ENCODE data around the gene PRKAR2B. TPM values are rescaled to one million over a fixed set of nuclear protein-coding genes. Genes with fewer than 3 reads are reported as not detected.
A peak's percentile ranks its signal among the peaks of the same experiment; 100 is the strongest.

The PRKAR2B gene
- total and polyA plus RNA-seq, 5 experiments from 2014 or later = 0.62 to 0.75 (median 0.66) TPM

DNA sequence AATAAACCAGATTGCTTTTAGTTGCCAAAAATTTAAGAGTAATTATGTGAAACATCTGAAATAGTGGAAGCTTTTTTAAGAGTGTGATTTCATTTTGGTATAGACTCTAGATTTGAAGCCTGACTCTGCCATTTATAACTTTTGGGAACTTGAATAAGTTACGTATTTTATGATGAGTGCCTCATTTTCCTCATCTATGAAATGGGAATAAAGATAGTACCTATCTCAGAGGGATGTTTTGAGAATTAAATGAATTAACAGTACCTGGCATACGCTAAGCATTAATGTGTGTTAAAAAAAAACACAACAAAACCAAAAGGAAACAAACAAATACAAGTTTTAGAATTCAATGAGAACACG lies 12.9 kb downstream of the PRKAR2B start:
- peaks cover 0 to 2% (median 0%) of the 10 kb centered on the region in 9 donors for H3K9me3 Mint-ChIP-seq
- ATAC-seq (no peak), DNase-seq (no peak)
- no peaks in the 10 kb centered on the region for H3K4me1 Mint-ChIP-seq
- H3K27ac Mint-ChIP-seq = no peak overlapping the region
- POLR2A ChIA-PET = no interaction called here
- peaks cover 0 to 3% (median 0%) of the 10 kb centered on the region in 3 donors for H3K36me3 Mint-ChIP-seq
- H3K27me3 Mint-ChIP-seq = peaks cover 0 to 2% (median 0%) of the 10 kb centered on the region in 5 donors
- no peak overlapping the region for H3K4me3 Mint-ChIP-seq

GRCh38 chr7:107059468-107059867 lies 15.0 kb downstream of the PRKAR2B start:
- Mint-ChIP-seq H3K4me1 (no peaks in the 10 kb centered on the region), H3K27ac (no peak overlapping the region), H3K36me3 (peaks cover 0 to 3% (median 0%) of the 10 kb centered on the region in 3 donors), H3K9me3 (no peaks in the 10 kb centered on the region), H3K27me3 (peaks cover 0 to 2% (median 0%) of the 10 kb centered on the region in 5 donors), H3K4me3 (no peak overlapping the region)
- DNase-seq = no peak
- POLR2A ChIA-PET = no interaction called here
- no peak for ATAC-seq

GRCh38 chr7:107063245-107064120 lies 19.0 kb downstream of the PRKAR2B start:
- ATAC-seq = no peak
- Mint-ChIP-seq H3K4me3 (no peak overlapping the region), H3K27me3 (peaks cover 0 to 2% (median 0%) of the 10 kb centered on the region in 5 donors), H3K9me3 (no peaks in the 10 kb centered on the region), H3K4me1 (no peaks in the 10 kb centered on the region), H3K36me3 (peaks cover 0 to 2% (median 0%) of the 10 kb centered on the region in 3 donors), H3K27ac (no peak overlapping the region)
- no peak for DNase-seq
- POLR2A ChIA-PET = no interaction called here

DNA sequence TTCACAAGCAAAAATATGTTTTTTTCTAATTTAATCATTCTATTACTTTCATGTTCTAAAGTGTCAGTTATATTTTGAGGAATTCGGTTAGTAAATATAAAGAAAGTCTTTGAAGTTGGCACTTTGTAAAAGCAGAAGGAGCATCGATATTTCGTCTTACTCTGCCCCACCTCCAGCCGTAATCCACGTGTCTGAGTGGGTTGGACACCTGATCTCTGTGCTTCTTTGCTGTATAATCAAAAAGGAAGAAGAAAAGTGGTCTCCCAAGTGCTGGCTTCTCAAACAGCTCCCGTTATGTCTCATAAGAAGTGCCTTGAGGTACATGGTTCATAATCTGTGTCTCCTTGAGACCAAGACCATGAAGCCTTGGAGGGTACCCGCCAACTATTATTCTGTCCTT lies 19.8 kb downstream of the PRKAR2B start:
- Mint-ChIP-seq H3K27me3 (peaks cover 0 to 2% (median 0%) of the 10 kb centered on the region in 5 donors), H3K27ac (no peak overlapping the region), H3K4me3 (no peak overlapping the region), H3K4me1 (no peaks in the 10 kb centered on the region), H3K9me3 (no peaks in the 10 kb centered on the region), H3K36me3 (peaks cover 0 to 2% (median 0%) of the 10 kb centered on the region in 3 donors)
- POLR2A ChIA-PET = no interaction called here
- ATAC-seq (no peak), DNase-seq (no peak)

DNA sequence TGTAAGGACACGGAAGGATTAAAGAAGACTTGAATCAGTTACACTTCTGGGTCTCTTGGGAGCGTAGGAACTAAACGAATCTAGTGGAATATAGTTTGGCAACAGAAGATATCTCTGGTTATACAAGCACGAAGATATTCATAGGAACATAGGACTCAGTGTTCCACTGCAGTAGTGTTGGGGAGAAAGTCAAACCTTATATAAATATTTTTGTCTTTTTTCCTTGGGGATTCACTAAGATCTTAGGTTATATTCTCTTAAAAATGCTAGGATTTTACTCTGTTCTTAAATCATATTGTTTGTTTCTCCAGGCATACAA lies 21.4 kb downstream of the PRKAR2B start:
- Mint-ChIP-seq H3K4me1 (no peaks in the 10 kb centered on the region), H3K27me3 (no peaks in the 10 kb centered on the region), H3K4me3 (peak overlapping the region in 1 of 10 donors; percentile 16), H3K36me3 (peaks cover 0 to 2% (median 0%) of the 10 kb centered on the region in 3 donors), H3K9me3 (no peaks in the 10 kb centered on the region), H3K27ac (no peak overlapping the region)
- ATAC-seq (no peak), DNase-seq (no peak)
- POLR2A ChIA-PET = no interaction called here

- POLR2A ChIA-PET = no interaction called here
- no peak for DNase-seq
- no peak overlapping the region for H3K4me3 Mint-ChIP-seq
- no peaks in the 10 kb centered on the region for H3K4me1 Mint-ChIP-seq
- H3K36me3 Mint-ChIP-seq = no peaks in the 10 kb centered on the region
- no peak overlapping the region for H3K27ac Mint-ChIP-seq
- ATAC-seq = no peak
- H3K9me3 Mint-ChIP-seq = no peaks in the 10 kb centered on the region
- H3K27me3 Mint-ChIP-seq = no peaks in the 10 kb centered on the region
Measured at GRCh38 chr7:107068156-107068555, 23.7 kb downstream of the PRKAR2B start.

DNA sequence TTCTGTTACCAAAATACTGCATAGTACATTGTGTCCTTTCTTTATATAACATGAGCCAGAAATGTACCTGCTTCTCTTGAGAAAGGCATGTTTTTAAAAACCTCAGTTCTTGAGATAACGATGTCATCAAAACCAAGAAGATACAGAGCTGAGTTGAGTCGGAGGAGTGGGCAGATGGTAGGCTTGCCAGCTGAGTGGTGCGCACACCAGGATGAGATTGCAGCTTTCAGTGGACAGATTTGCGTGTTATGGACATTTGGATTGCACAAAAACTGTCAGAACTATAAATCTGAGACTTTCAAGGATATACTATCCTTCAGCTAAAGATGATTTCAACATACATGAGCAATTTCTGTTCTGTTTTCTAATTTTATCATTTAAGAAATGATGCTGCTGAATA lies 25.0 kb downstream of the PRKAR2B start:
- H3K27ac Mint-ChIP-seq = no peak overlapping the region
- DNase-seq = no peak
- H3K9me3 Mint-ChIP-seq = no peaks in the 10 kb centered on the region
- H3K27me3 Mint-ChIP-seq = no peaks in the 10 kb centered on the region
- no peak overlapping the region for H3K4me3 Mint-ChIP-seq
- H3K36me3 Mint-ChIP-seq = no peaks in the 10 kb centered on the region
- no peak for ATAC-seq
- H3K4me1 Mint-ChIP-seq = no peaks in the 10 kb centered on the region
- POLR2A ChIA-PET = no interaction called here

DNA sequence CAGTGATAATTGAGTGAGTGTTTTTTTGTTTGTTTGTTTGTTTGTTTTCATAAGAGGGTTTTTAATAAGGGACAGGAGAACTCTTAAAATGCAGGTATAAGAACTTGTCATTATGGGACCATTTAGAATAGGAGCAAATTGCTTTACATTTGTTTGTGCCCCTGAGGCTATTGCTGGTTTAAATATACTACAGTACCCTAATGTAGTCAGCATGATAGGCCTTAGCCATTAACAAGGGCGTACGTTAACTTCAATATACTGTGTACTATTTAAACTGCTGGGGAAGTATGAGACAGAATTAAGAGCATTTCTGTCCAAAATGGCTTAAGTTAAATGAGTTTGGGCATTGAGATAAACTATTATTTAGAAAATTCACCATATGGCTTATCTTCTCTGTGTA lies 26.2 kb downstream of the PRKAR2B start:
- POLR2A ChIA-PET = no interaction called here
- ATAC-seq (no peak), DNase-seq (no peak)
- Mint-ChIP-seq H3K4me3 (no peak overlapping the region), H3K9me3 (no peaks in the 10 kb centered on the region), H3K27ac (no peak overlapping the region), H3K36me3 (no peaks in the 10 kb centered on the region), H3K4me1 (no peaks in the 10 kb centered on the region), H3K27me3 (no peaks in the 10 kb centered on the region)

GRCh38 chr7:107071129-107071528 lies 26.6 kb downstream of the PRKAR2B start:
- Mint-ChIP-seq H3K4me3 (no peak overlapping the region), H3K4me1 (no peaks in the 10 kb centered on the region), H3K27me3 (peaks cover 0 to 1% (median 0%) of the 10 kb centered on the region in 5 donors), H3K27ac (no peak overlapping the region), H3K36me3 (no peaks in the 10 kb centered on the region), H3K9me3 (no peaks in the 10 kb centered on the region)
- ATAC-seq (no peak), DNase-seq (no peak)
- POLR2A ChIA-PET = no interaction called here

- ATAC-seq (no peak), DNase-seq (no peak)
- no peaks in the 10 kb centered on the region for H3K36me3 Mint-ChIP-seq
- H3K4me3 Mint-ChIP-seq = no peak overlapping the region
- H3K9me3 Mint-ChIP-seq = no peaks in the 10 kb centered on the region
- H3K4me1 Mint-ChIP-seq = no peaks in the 10 kb centered on the region
- POLR2A ChIA-PET = no interaction called here
- H3K27me3 Mint-ChIP-seq = peaks cover 0 to 1% (median 0%) of the 10 kb centered on the region in 5 donors
- H3K27ac Mint-ChIP-seq = no peak overlapping the region
Measured at GRCh38 chr7:107072133-107072532, 27.6 kb downstream of the PRKAR2B start.

DNA sequence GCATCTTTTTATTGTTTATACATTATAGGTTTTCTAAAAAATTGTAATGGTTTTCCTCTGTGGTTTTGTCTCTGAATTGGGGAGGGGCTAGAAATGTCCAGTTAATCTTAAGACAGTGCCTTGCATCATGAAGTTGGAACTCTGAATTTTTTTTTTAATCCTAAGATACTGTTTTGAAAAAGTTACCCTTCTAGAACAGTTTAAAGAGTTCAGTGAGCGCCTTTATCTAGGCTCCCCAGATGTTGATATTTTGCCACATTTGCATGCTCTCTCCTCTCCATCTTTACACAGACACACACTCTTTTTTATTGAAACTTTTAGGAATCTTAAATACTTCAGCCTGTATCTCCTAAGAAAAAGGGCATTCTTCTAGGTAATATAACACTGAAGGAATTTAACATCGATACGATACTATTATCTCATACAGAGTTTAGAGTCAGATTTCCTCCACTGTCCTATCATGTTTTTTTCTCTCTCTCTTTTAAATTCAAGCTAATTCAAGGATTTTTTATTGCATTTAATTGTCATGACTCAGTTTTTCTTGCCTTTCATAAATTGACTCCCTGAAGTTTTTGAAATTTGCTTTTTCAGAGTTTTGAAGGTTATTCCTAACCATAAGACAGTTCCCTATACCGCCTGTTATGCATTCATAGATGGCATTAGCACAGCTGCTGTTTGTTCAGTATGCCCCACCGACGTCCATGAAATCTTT lies 31.5 kb downstream of the PRKAR2B start:
- Mint-ChIP-seq H3K9me3 (no peaks in the 10 kb centered on the region), H3K27me3 (peaks cover 0 to 1% (median 0%) of the 10 kb centered on the region in 5 donors), H3K27ac (no peak overlapping the region), H3K4me1 (no peaks in the 10 kb centered on the region), H3K36me3 (no peaks in the 10 kb centered on the region), H3K4me3 (no peak overlapping the region)
- POLR2A ChIA-PET = no interaction called here
- DNase-seq = no peak
- no peak for ATAC-seq

- ATAC-seq = no peak
- Mint-ChIP-seq H3K4me1 (no peaks in the 10 kb centered on the region), H3K36me3 (no peaks in the 10 kb centered on the region), H3K27me3 (peaks cover 0 to 1% (median 0%) of the 10 kb centered on the region in 5 donors), H3K9me3 (no peaks in the 10 kb centered on the region), H3K27ac (no peak overlapping the region), H3K4me3 (no peak overlapping the region)
- POLR2A ChIA-PET = no interaction called here
- no peak for DNase-seq
Measured at GRCh38 chr7:107076781-107077698, 32.5 kb downstream of the PRKAR2B start.
